Measurements from ENCODE around the gene PHKA2.

DNA sequence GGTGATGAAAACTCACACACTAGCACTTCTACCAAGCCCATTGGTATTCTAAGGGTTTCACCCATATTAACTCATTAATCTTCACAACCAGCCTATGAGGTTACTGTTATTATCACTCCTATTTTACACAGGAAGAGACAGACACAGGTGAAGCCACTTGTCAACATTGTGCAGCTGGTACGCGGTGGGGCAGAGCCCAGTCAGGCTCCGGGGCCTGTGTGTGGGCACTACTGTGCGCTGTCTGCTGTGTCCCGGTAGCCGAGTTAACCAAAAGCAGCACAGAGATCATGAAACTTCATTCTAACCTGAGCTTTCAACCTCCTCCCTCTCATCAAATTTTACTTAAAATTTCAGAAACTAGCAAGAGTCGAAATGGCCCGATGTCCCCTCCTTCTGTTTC lies 111.3 kb downstream of the PHKA2 start:
- TF ChIP-seq EZH2 (IDR thresholded peaks at IDR 0.05; ENCODE audit: low read length, unreplicated experiment): no peak
- TF ChIP-seq, protein P1, sequence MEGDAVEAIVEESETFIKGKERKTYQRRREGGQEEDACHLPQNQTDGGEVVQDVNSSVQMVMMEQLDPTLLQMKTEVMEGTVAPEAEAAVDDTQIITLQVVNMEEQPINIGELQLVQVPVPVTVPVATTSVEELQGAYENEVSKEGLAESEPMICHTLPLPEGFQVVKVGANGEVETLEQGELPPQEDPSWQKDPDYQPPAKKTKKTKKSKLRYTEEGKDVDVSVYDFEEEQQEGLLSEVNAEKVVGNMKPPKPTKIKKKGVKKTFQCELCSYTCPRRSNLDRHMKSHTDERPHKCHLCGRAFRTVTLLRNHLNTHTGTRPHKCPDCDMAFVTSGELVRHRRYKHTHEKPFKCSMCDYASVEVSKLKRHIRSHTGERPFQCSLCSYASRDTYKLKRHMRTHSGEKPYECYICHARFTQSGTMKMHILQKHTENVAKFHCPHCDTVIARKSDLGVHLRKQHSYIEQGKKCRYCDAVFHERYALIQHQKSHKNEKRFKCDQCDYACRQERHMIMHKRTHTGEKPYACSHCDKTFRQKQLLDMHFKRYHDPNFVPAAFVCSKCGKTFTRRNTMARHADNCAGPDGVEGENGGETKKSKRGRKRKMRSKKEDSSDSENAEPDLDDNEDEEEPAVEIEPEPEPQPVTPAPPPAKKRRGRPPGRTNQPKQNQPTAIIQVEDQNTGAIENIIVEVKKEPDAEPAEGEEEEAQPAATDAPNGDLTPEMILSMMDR (conservative IDR thresholded peaks at IDR 0.05; ENCODE audit: low read depth, low read length): no peak

All from PC-3 (cell line).